Activated naive CD4-positive, alpha-beta T cell treated with anti-CD3 and anti-CD28 coated beads for 36 hours (primary cell): ENCODE results near the gene MECP2. TPM values are rescaled to one million over a fixed set of nuclear protein-coding genes. Genes with fewer than 3 reads are reported as not detected.
"Not testable (repeated sequence)": the region's sequence is repeated elsewhere in the genome, so short reads cannot be mapped to it uniquely, and the experiment has no call there.

Experiments
- CTCF ChIA-PET: fragments of 350-600 bp; sonication (Branson Sonifier 250); formaldehyde crosslinking; loops from one replicate; lab custom pipeline; 2021; ENCODE audit warnings: antibody characterized with exemption; lab: Charles Lee
- DNase-seq: peaks from one replicate; pipeline ENCODE4 v3.0.0-alpha.2; 2020
- H3K27ac Mint-ChIP-seq: one replicate; pipeline ENCODE4 v1.8.0; 2021; ENCODE audit warnings: mild to moderate bottlenecking, mixed read lengths
- H3K27me3 Mint-ChIP-seq: one replicate; pipeline ENCODE4 v1.8.0; 2021; ENCODE audit warnings: low read depth, mixed read lengths
- H3K36me3 Mint-ChIP-seq: one replicate; pipeline ENCODE4 v1.8.0; 2021; ENCODE audit warnings: low read depth, mixed read lengths
- H3K4me1 Mint-ChIP-seq: one replicate; pipeline ENCODE4 v1.8.0; 2021; ENCODE audit warnings: low read depth, mixed read lengths
- H3K4me3 Mint-ChIP-seq: one replicate; pipeline ENCODE4 v1.8.0; 2021; ENCODE audit warnings: mild to moderate bottlenecking, moderate library complexity, mixed read lengths
- H3K9me3 Mint-ChIP-seq: one replicate; pipeline ENCODE4 v1.8.0; 2021; ENCODE audit warnings: mixed read lengths
- intact Hi-C: fragments of 100-400 bp; cut with micrococcal nuclease; formaldehyde crosslinking; loops from one replicate; pipeline ENCODE4 v1.15.1; 2023
- total RNA-seq, 2 experiments: library from RNA; stranded (reverse); gene quantifications; one replicate each; pipeline ENCODE4 v1.2.3, GENCODE V29; 2021

Gene MECP2
- 10 to 100 TPM; 47.1 to 50.2 TPM for total RNA-seq

- Mint-ChIP-seq H3K4me3 (peak within 1 kb of the TSS; percentile 89), H3K9me3 (no peaks in the 10 kb centered on the region), H3K36me3 (peaks cover 4% of the 10 kb centered on the region), H3K4me1 (peaks cover 44% of the 10 kb centered on the region), H3K27me3 (no peaks in the 10 kb centered on the region), H3K27ac (peak within 1 kb of the TSS; percentile 94)
- intact Hi-C loops = loop anchor here (1.0 to 10.0 kb wide), 8 partner anchors 38 to 763 kb away; partner anchors contain the start of genes FLNA, RPL10, TMEM187 and ZNF275
- CTCF ChIA-PET = no interaction called here
- peak; percentile 94 for DNase-seq
These were observed at the start of gene MECP2 for GRCh38 chrX:154097589-154098541. MECP2 (minus strand) TSS chrX:154097717.

GRCh38 chrX:154144010-154144409 is 46.5 kb upstream of the MECP2 start, which contains the start of gene OPN1LW:
OPN1LW (plus strand) TSS chrX:154144243; CDS start chrX:154144284, 41 bp downstream.
- H3K9me3 Mint-ChIP-seq, H3K4me1 Mint-ChIP-seq, H3K4me3 Mint-ChIP-seq, H3K27ac Mint-ChIP-seq, H3K36me3 Mint-ChIP-seq, DNase-seq, intact Hi-C loops, H3K27me3 Mint-ChIP-seq: not testable (repeated sequence)
- CTCF ChIA-PET = interaction anchor here (1.0 kb wide), 1 partner anchor 22 kb away, joined by 3 read pairs; no protein-coding TSS in a partner anchor

- Mint-ChIP-seq H3K4me1 (no peaks in the 10 kb centered on the region), H3K27ac (no peak overlapping the region), H3K36me3 (no peaks in the 10 kb centered on the region), H3K9me3 (no peaks in the 10 kb centered on the region), H3K27me3 (no peaks in the 10 kb centered on the region), H3K4me3 (no peak overlapping the region)
- intact Hi-C loops = no loop called here
- no peak for DNase-seq
- CTCF ChIA-PET = interaction anchor here (1.0 kb wide), 1 partner anchor 21 kb away, joined by 3 read pairs; no protein-coding TSS in a partner anchor
These were observed 45.6 kb upstream of the MECP2 start for GRCh38 chrX:154142950-154143745.

- DNase-seq = no peak
- Mint-ChIP-seq H3K9me3 (no peaks in the 10 kb centered on the region), H3K4me1 (no peaks in the 10 kb centered on the region), H3K36me3 (no peaks in the 10 kb centered on the region), H3K27ac (no peak overlapping the region), H3K4me3 (no peak overlapping the region), H3K27me3 (no peaks in the 10 kb centered on the region)
- intact Hi-C loops = no loop called here
- CTCF ChIA-PET = no interaction called here
These were observed 44.9 kb upstream of the MECP2 start for GRCh38 chrX:154142386-154142785.

- Mint-ChIP-seq H3K9me3 (no peaks in the 10 kb centered on the region), H3K4me3 (no peak overlapping the region), H3K4me1 (peaks cover 7% of the 10 kb centered on the region), H3K36me3 (no peaks in the 10 kb centered on the region), H3K27ac (no peak overlapping the region), H3K27me3 (no peaks in the 10 kb centered on the region)
- intact Hi-C loops = no loop called here
- CTCF ChIA-PET = no interaction called here
- DNase-seq = no peak
These were observed 43.2 kb upstream of the MECP2 start for GRCh38 chrX:154140742-154141141.

- Mint-ChIP-seq H3K9me3 (no peaks in the 10 kb centered on the region), H3K27me3 (no peaks in the 10 kb centered on the region), H3K4me1 (peaks cover 11% of the 10 kb centered on the region), H3K27ac (no peak overlapping the region), H3K36me3 (no peaks in the 10 kb centered on the region), H3K4me3 (no peak overlapping the region)
- intact Hi-C loops = no loop called here
- CTCF ChIA-PET = no interaction called here
- no peak for DNase-seq
These were observed 42.7 kb upstream of the MECP2 start for GRCh38 chrX:154140206-154140605.

- H3K27me3 Mint-ChIP-seq = no peaks in the 10 kb centered on the region
- CTCF ChIA-PET = no interaction called here
- intact Hi-C loops = no loop called here
- H3K4me1 Mint-ChIP-seq = peaks cover 11% of the 10 kb centered on the region
- no peak for DNase-seq
- H3K36me3 Mint-ChIP-seq = no peaks in the 10 kb centered on the region
- no peaks in the 10 kb centered on the region for H3K9me3 Mint-ChIP-seq
- no peak overlapping the region for H3K4me3 Mint-ChIP-seq
- no peak overlapping the region for H3K27ac Mint-ChIP-seq
These were observed 41.3 kb upstream of the MECP2 start for GRCh38 chrX:154138857-154139256.

GRCh38 chrX:154136627-154137161 is 39.2 kb upstream of the MECP2 start:
- no peaks in the 10 kb centered on the region for H3K36me3 Mint-ChIP-seq
- CTCF ChIA-PET = interaction anchor here (1.0 kb wide), 4 partner anchors 12 to 172 kb away, joined by 3 to 8 read pairs (median 5); partner anchors contain the start of gene IRAK1
- peak overlapping the region; percentile 75 for H3K4me3 Mint-ChIP-seq
- peak overlapping the region; percentile 80 for H3K27ac Mint-ChIP-seq
- H3K27me3 Mint-ChIP-seq = no peaks in the 10 kb centered on the region
- DNase-seq = peak; percentile 57
- intact Hi-C loops = loop anchor here (1.0 kb wide), 1 partner anchor 39 kb away; the partner anchor contains the start of gene MECP2
- no peaks in the 10 kb centered on the region for H3K9me3 Mint-ChIP-seq
- peaks cover 11% of the 10 kb centered on the region for H3K4me1 Mint-ChIP-seq

- Mint-ChIP-seq H3K36me3 (no peaks in the 10 kb centered on the region), H3K9me3 (no peaks in the 10 kb centered on the region), H3K27ac (no peak overlapping the region), H3K4me3 (peak overlapping the region; percentile 24), H3K27me3 (no peaks in the 10 kb centered on the region), H3K4me1 (peaks cover 11% of the 10 kb centered on the region)
- intact Hi-C loops = loop anchor here (1.0 kb wide), 1 partner anchor 38 kb away; the partner anchor contains the start of gene MECP2
- CTCF ChIA-PET = interaction anchor here (0.6 to 1.5 kb wide), 6 partner anchors 9 to 355 kb away, joined by 3 to 4 read pairs (median 3); partner anchors contain the start of genes IRAK1 and SLC10A3
- DNase-seq = peak; percentile 14
These were observed 38.1 kb upstream of the MECP2 start for GRCh38 chrX:154135458-154136229.

- DNase-seq = no peak
These were observed 34.8 kb upstream of the MECP2 start for GRCh38 chrX:154132366-154132765.

GRCh38 chrX:154131955-154132354 is 34.4 kb upstream of the MECP2 start:
- no peaks in the 10 kb centered on the region for H3K9me3 Mint-ChIP-seq
- no peaks in the 10 kb centered on the region for H3K36me3 Mint-ChIP-seq
- intact Hi-C loops = no loop called here
- H3K27ac Mint-ChIP-seq = no peak overlapping the region
- no peak for DNase-seq
- no peak overlapping the region for H3K4me3 Mint-ChIP-seq
- CTCF ChIA-PET = no interaction called here
- H3K27me3 Mint-ChIP-seq = no peaks in the 10 kb centered on the region
- peaks cover 11% of the 10 kb centered on the region for H3K4me1 Mint-ChIP-seq

More at GRCh38 chrX:154132366-154132765, 34.8 kb upstream of the MECP2 start:
- CTCF ChIA-PET = no interaction called here
- Mint-ChIP-seq H3K27me3 (no peaks in the 10 kb centered on the region), H3K9me3 (no peaks in the 10 kb centered on the region), H3K4me1 (peaks cover 11% of the 10 kb centered on the region), H3K36me3 (no peaks in the 10 kb centered on the region), H3K27ac (no peak overlapping the region), H3K4me3 (no peak overlapping the region)
- intact Hi-C loops = no loop called here
